Lower lobe of right lung (tissue), 2 donors: ENCODE measurements around the gene TACC2. TPM values are rescaled to one million over a fixed set of nuclear protein-coding genes. Genes with fewer than 3 reads are reported as not detected.
A peak's percentile ranks its signal among the peaks of the same experiment; 100 is the strongest.

Experiments
- ATAC-seq, 2 donors: fragments of 200-7000 bp; cut with Tn5 transposase; one replicate each; pipeline ENCODE4 v1.9.1; 2020 to 2022; ENCODE audit warnings: mild to moderate bottlenecking in 2 of 2, moderate library complexity in 2 of 2
- DNase-seq: peaks from one replicate; pipeline ENCODE4 v3.0.0-alpha.2; 2020
- H3K27ac ChIP-seq: fragments of 200-600 bp; one replicate; pipeline ENCODE4 v1.8.0; 2022
- H3K27me3 ChIP-seq: fragments of 200-600 bp; one replicate; pipeline ENCODE4 v1.8.0; 2022; ENCODE audit warnings: low read depth
- H3K36me3 ChIP-seq: fragments of 200-600 bp; one replicate; pipeline ENCODE4 v1.8.0; 2022; ENCODE audit warnings: mild to moderate bottlenecking
- H3K4me1 ChIP-seq: fragments of 200-600 bp; one replicate; pipeline ENCODE4 v1.8.0; 2022
- H3K4me3 ChIP-seq: fragments of 200-600 bp; one replicate; pipeline ENCODE4 v1.8.0; 2022; ENCODE audit warnings: mild to moderate bottlenecking
- H3K9me3 ChIP-seq: fragments of 200-600 bp; one replicate; pipeline ENCODE4 v1.8.0; 2022
- CTCF ChIP-seq: fragments of 200-600 bp; IDR thresholded peaks from one replicate; pipeline ENCODE4 v1.8.0; 2022; ENCODE audit warnings: antibody characterized with exemption, mild to moderate bottlenecking
- intact Hi-C: fragments of 100-400 bp; cut with DNase I; formaldehyde crosslinking; loops from one replicate; pipeline ENCODE4 v1.11.0; 2022
- total RNA-seq: library from RNA; stranded (reverse); fragmentation: NEBNext Ultra II Directional; extraction: Animal tissue kit (Norgen Biotek cat#: 25700); gene quantifications from one replicate; pipeline ENCODE4 v1.2.1, GENCODE V29; 2021
- donor health status: DM: no; HTN: yes; CAD: no; lungs with severe emphysema.

The TACC2 gene
- total RNA-seq, 1 donor from 2014 or later, result 141 TPM

- intact Hi-C loops, result no loop called here
- no peaks in the 10 kb centered on the region for H3K27me3 ChIP-seq
- ATAC-seq (no peak), DNase-seq (no peak)
- H3K4me3 ChIP-seq, result no peak overlapping the region
- H3K27ac ChIP-seq, result no peak overlapping the region
- H3K4me1 ChIP-seq, result no peaks in the 10 kb centered on the region
- H3K9me3 ChIP-seq, result no peaks in the 10 kb centered on the region
- peaks cover 87% of the 10 kb centered on the region for H3K36me3 ChIP-seq
- no peak for TF ChIP-seq CTCF
Observed at GRCh38 chr10:122248356-122249302, 259.7 kb downstream of the TACC2 start.

DNA sequence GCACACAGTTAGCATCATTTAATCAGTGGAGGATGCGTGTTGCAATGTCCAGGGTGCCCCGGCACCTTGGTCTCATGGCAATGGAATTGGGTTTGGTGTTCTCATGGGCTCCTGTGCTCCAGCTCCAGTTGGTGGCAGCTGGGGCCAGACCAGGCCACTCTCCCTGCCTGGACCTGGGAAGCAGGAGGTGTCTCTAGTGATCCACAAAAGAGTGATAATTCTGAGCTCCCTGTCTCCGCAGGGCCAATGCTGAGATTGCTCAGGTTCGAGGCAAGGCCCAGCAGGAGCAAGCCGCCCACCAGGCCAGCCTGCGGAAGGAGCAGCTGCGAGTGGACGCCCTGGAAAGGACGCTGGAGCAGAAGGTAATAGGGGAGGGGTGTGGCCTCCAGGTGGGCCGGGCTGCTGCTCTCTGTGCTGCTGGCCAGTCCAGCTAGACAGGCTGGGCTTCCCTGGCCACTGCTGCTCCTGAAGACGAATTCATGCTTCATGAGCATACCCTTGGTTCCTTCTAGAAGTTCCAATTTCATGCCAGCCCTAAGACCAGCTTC, 260.4 kb downstream of the TACC2 start:
- Histone ChIP-seq H3K4me1 (no peaks in the 10 kb centered on the region), H3K36me3 (peaks cover 87% of the 10 kb centered on the region), H3K27me3 (no peaks in the 10 kb centered on the region), H3K9me3 (no peaks in the 10 kb centered on the region), H3K27ac (no peak overlapping the region), H3K4me3 (no peak overlapping the region)
- intact Hi-C loops, result no loop called here
- DNase-seq (no peak), ATAC-seq (peak in 1 of 2 donors; percentile 4)
- TF ChIP-seq CTCF, result no peak

DNA sequence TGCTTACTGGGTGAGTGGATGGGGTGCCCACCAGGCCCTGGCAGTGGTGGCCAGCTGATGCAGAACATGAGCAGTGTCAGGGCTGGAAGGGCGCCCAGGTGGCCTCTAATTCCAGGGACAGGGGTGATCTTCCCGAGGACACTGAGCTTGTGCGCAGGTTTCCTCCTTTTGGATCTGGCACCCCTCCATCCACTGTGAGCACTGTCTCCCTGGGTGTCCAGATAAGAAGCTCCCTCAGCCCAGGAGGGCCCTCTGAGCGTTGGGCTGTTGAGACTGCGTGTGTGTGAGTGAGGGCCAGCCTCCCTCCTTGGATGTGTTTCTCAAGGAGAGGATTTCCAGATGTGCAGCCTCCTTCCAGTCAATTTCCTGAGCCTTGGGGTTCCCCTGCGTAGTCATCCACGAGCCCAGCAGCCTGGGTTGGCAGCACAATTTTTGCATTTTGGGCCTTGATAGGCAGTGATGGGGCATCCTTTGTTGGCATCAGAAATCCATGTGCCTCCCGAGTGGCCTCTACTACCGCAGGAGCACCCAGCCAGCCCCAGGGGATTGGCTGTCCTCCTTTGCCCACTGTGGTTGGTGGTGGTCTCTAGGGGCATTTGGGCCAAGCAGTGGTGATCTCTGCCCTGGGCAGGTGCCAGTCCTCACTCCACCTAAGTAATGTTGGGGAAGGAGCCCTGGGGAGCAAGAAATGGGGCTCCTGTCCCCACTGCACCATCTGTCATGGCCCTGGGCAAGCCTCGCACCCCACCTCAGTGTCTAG, 261.2 kb downstream of the TACC2 start:
- ATAC-seq (peak in 1 of 2 donors; percentile 5), DNase-seq (no peak)
- Histone ChIP-seq H3K4me1 (no peaks in the 10 kb centered on the region), H3K27me3 (no peaks in the 10 kb centered on the region), H3K4me3 (no peak overlapping the region), H3K9me3 (no peaks in the 10 kb centered on the region), H3K36me3 (peaks cover 87% of the 10 kb centered on the region), H3K27ac (no peak overlapping the region)
- no peak for TF ChIP-seq CTCF
- intact Hi-C loops, result no loop called here

- Histone ChIP-seq H3K4me1 (no peaks in the 10 kb centered on the region), H3K4me3 (no peak overlapping the region), H3K27ac (no peak overlapping the region), H3K27me3 (no peaks in the 10 kb centered on the region), H3K36me3 (peaks cover 81% of the 10 kb centered on the region), H3K9me3 (no peaks in the 10 kb centered on the region)
- TF ChIP-seq CTCF, result no peak
- DNase-seq, result no peak
- ATAC-seq, result no peak
- intact Hi-C loops, result no loop called here
Observed at GRCh38 chr10:122251459-122252255, 262.7 kb downstream of the TACC2 start.

DNA sequence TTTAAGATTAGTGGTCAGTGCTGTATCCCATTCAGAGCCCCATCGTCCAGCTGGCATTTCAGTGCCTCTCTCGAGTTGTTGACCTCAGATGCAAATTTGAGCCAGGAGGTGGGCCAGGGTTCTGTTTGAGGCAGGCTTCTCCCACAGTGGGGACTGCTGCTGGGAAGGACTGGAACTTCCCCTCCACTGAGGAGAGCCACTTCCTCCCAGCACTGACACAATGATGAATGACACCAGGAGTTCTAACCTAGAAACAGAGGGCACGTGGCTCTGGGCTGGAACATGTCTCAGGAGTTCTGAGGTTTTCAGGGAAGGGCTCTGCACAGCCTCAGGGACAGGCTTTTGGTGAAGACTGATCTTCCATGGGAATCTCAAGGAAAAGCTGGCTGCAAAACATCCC, 263.8 kb downstream of the TACC2 start:
- Histone ChIP-seq H3K4me3 (no peak overlapping the region), H3K4me1 (no peaks in the 10 kb centered on the region), H3K36me3 (peaks cover 82% of the 10 kb centered on the region), H3K27me3 (no peaks in the 10 kb centered on the region), H3K9me3 (no peaks in the 10 kb centered on the region), H3K27ac (no peak overlapping the region)
- TF ChIP-seq CTCF, result no peak
- ATAC-seq, result no peak
- DNase-seq, result no peak
- intact Hi-C loops, result no loop called here
